Measurements from ENCODE around the gene AKR1C4. TPM values are rescaled to one million over a fixed set of nuclear protein-coding genes. Genes with fewer than 3 reads are reported as not detected.

AKR1C4 gene
- total and polyA plus RNA-seq, 5 donors from 2014 or later = not detected

DNA sequence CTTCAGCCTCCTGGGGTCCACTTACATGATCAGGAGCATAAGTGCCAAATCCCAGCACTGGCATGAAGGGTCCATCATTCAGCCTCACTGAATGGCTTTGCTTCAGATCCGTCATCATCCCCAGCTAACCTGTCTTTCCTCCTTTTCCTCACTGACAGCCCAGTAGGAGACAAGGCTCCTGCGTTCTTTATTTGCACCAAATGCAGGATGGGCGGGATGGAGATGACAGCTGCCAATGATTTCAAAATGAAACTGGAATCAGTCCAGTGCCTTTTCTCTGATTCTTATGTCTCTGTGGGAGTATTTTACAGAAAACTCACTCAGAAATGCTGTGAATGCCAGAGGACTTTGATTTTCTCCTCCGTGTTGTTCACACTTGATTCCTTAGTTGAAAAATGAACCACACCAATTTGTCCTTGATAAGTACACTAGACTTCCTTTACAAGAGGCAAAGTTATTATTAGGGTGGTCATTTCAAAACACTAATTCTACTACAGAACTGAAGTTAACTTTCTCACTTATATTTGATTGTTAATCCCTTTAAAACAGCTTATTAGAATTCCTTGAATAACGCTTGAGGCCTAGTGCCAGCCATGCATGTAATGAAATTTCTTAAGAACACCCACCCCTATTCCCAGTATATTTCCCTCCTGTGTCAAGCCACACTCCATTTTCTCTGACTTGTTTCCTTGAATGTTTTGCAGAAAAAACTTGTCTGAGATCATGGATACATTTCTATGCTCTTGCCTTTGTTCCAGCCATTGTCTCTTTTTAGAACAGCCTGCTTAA lies 11.5 kb upstream of the AKR1C4 start, which contains the start of gene AKR1C8:
AKR1C8 (minus strand) TSS at position 164 of the 789 bp plus-strand sequence; CDS start at position 118, 46 bp downstream.
- H3K27me3 Mint-ChIP-seq = peaks cover 4% of the 10 kb centered on the region
- no peaks in the 10 kb centered on the region for H3K36me3 ChIP-seq (ENCODE audit: control insufficient read depth, insufficient read depth, low read length)
- H3K27ac Mint-ChIP-seq = no peak within 1 kb of the TSS
- no peak within 1 kb of the TSS for H3K4me3 Mint-ChIP-seq
- no peaks in the 10 kb centered on the region for H3K36me3 Mint-ChIP-seq
- DNase-seq (no peak), ATAC-seq (ENCODE audit: low read depth in 2 of 2) (no peak)
- H3K9me3 Mint-ChIP-seq = peaks cover 0 to 5% (median 0%) of the 10 kb centered on the region in 7 donors
- no peak within 1 kb of the TSS for H3K27ac ChIP-seq (ENCODE audit: insufficient read depth, low read length, poor library complexity, severe bottlenecking)
- no peak within 1 kb of the TSS for H3K4me3 ChIP-seq (ENCODE audit: low read depth, low read length)
- no peaks in the 10 kb centered on the region for H3K4me1 ChIP-seq (ENCODE audit: control insufficient read depth, insufficient read depth, low read length, poor library complexity, severe bottlenecking)
- H3K4me1 Mint-ChIP-seq = no peaks in the 10 kb centered on the region
- no peaks in the 10 kb centered on the region for H3K27me3 ChIP-seq (ENCODE audit: control insufficient read depth, insufficient read depth, low read length)
- H3K9me3 ChIP-seq (ENCODE audit: control insufficient read depth in 2 of 2, low read length in 2 of 2) = no peaks in the 10 kb centered on the region

DNA sequence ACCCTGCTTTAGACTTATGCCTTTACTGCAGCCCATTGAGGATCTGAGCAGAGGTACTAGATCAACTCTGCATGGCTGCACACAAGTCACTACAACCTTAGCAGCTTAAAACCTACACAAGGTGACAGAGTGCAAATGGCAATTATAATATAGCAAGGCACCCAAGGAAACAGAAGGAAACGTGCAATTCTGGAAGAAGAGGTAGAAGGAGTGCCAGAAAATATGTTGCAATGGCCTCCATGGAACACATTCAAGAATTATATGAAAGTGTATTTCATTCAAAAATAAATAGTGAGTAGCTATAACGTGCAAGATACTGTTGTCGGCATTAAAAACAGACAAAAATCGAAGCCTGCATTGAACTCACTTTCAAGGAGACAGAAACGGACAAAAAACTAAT lies 8.8 kb upstream of the AKR1C4 start:
- no peak for ATAC-seq (ENCODE audit: low read depth in 2 of 2)
- Mint-ChIP-seq H3K4me1 (no peaks in the 10 kb centered on the region), H3K36me3 (no peaks in the 10 kb centered on the region), H3K27me3 (peaks cover 4% of the 10 kb centered on the region), H3K4me3 (no peak overlapping the region), H3K27ac (no peak overlapping the region), H3K9me3 (peaks cover 0 to 5% (median 0%) of the 10 kb centered on the region in 7 donors)
- H3K27me3 ChIP-seq (ENCODE audit: control insufficient read depth, insufficient read depth, low read length) = no peaks in the 10 kb centered on the region
- no peaks in the 10 kb centered on the region for H3K36me3 ChIP-seq (ENCODE audit: control insufficient read depth, insufficient read depth, low read length)
- DNase-seq = no peak
- no peak overlapping the region for H3K27ac ChIP-seq (ENCODE audit: insufficient read depth, low read length, poor library complexity, severe bottlenecking)
- no peak overlapping the region for H3K4me3 ChIP-seq (ENCODE audit: low read depth, low read length)
- H3K9me3 ChIP-seq (ENCODE audit: control insufficient read depth in 2 of 2, low read length in 2 of 2) = no peaks in the 10 kb centered on the region
- H3K4me1 ChIP-seq (ENCODE audit: control insufficient read depth, insufficient read depth, low read length, poor library complexity, severe bottlenecking) = no peaks in the 10 kb centered on the region

DNA sequence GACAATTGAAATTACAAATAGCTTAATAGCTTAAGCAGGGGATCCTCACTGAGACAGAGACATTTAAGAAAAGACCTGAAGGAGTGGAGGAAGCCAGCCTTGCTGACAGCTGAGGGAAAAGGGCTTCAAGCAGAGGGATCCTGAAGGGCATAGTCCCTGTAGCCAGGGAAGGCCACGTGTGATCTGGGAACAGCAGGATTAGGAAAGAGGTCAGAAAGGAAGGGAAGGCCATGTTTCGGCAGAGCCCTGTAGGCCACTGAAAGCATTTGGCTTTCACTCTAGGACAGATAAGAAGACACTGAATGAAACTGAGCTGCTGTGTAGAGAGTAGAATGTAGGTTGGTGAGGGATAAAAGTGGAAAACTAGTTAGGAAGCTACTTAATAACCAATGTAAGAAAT lies 8.3 kb upstream of the AKR1C4 start:
- no peak overlapping the region for H3K27ac Mint-ChIP-seq
- no peaks in the 10 kb centered on the region for H3K36me3 ChIP-seq (ENCODE audit: control insufficient read depth, insufficient read depth, low read length)
- peaks cover 0 to 2% (median 0%) of the 10 kb centered on the region in 7 donors for H3K9me3 Mint-ChIP-seq
- no peaks in the 10 kb centered on the region for H3K27me3 ChIP-seq (ENCODE audit: control insufficient read depth, insufficient read depth, low read length)
- no peaks in the 10 kb centered on the region for H3K36me3 Mint-ChIP-seq
- H3K4me1 Mint-ChIP-seq = no peaks in the 10 kb centered on the region
- no peak overlapping the region for H3K4me3 ChIP-seq (ENCODE audit: low read depth, low read length)
- peaks cover 4% of the 10 kb centered on the region for H3K27me3 Mint-ChIP-seq
- no peak for DNase-seq
- no peaks in the 10 kb centered on the region for H3K9me3 ChIP-seq (ENCODE audit: control insufficient read depth in 2 of 2, low read length in 2 of 2)
- H3K27ac ChIP-seq (ENCODE audit: insufficient read depth, low read length, poor library complexity, severe bottlenecking) = no peak overlapping the region
- no peak overlapping the region for H3K4me3 Mint-ChIP-seq
- no peaks in the 10 kb centered on the region for H3K4me1 ChIP-seq (ENCODE audit: control insufficient read depth, insufficient read depth, low read length, poor library complexity, severe bottlenecking)
- no peak for ATAC-seq (ENCODE audit: low read depth in 2 of 2)

DNA sequence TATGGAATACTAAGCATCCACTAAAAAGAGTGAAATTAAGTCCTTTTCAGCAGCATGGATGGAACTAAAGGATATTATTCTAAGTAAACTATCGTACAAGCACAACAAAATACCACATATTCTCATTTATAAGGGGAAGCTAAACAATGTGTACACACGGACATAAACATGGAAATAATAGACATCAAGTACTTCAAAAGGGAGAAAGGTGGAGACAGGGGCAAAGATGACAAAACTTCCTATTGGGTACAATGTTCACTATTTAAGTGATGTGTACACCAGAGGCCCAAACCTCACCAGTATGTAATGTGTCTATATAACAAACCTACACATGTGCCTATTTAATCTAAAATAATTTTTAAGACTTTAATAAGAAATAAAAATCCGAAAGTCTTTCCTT lies 2.2 kb upstream of the AKR1C4 start:
- H3K36me3 ChIP-seq (ENCODE audit: control insufficient read depth, insufficient read depth, low read length) = no peaks in the 10 kb centered on the region
- H3K27me3 ChIP-seq (ENCODE audit: control insufficient read depth, insufficient read depth, low read length) = no peaks in the 10 kb centered on the region
- no peaks in the 10 kb centered on the region for H3K4me1 ChIP-seq (ENCODE audit: control insufficient read depth, insufficient read depth, low read length, poor library complexity, severe bottlenecking)
- no peak for ATAC-seq (ENCODE audit: low read depth in 2 of 2)
- H3K36me3 Mint-ChIP-seq = no peaks in the 10 kb centered on the region
- H3K9me3 ChIP-seq (ENCODE audit: control insufficient read depth in 2 of 2, low read length in 2 of 2) = no peaks in the 10 kb centered on the region
- H3K9me3 Mint-ChIP-seq = peaks cover 0 to 4% (median 0%) of the 10 kb centered on the region in 7 donors
- DNase-seq = no peak
- H3K4me1 Mint-ChIP-seq = peaks cover 0 to 5% (median 0%) of the 10 kb centered on the region in 4 donors
- H3K4me3 Mint-ChIP-seq = no peak overlapping the region
- no peak overlapping the region for H3K27ac Mint-ChIP-seq
- H3K27me3 Mint-ChIP-seq = peaks cover 4% of the 10 kb centered on the region
- H3K27ac ChIP-seq (ENCODE audit: insufficient read depth, low read length, poor library complexity, severe bottlenecking) = no peak overlapping the region
- H3K4me3 ChIP-seq (ENCODE audit: low read depth, low read length) = no peak overlapping the region

DNA sequence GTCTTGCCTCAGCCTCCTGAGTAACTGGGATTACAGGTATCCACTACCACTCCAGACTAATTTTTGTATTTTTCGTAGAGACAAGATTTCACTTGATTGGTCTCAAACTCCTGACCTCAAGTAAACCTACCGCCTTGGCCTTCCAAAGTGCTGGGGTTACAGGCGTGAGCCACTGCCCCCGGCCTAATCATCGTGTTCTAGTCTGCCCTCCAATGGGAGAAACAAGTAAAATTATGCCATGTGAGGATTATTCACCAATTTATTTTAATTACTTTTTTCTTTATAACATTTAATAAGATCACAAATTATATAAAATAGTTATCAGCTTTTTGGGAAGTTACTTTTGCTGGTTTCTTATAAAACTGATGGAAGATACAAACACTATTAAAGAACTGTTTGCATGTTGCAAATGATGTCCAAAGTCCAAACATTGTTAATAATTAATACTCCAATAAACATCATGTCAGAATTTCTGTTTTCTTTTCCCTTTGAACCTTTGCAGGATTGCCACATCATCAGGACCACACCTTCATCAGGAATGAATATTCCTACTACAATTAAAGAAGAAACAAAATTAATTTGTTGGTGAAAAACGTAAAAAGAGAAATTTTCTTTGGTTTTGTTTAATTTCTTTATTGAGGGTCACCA lies 786 bp upstream of the AKR1C4 start:
- ATAC-seq (ENCODE audit: low read depth in 2 of 2) (no peak), DNase-seq (no peak)
- H3K27ac ChIP-seq (ENCODE audit: insufficient read depth, low read length, poor library complexity, severe bottlenecking) = no peak overlapping the region
- H3K36me3 ChIP-seq (ENCODE audit: control insufficient read depth, insufficient read depth, low read length) = no peaks in the 10 kb centered on the region
- Mint-ChIP-seq H3K27me3 (no peaks in the 10 kb centered on the region), H3K4me3 (no peak overlapping the region), H3K36me3 (no peaks in the 10 kb centered on the region), H3K9me3 (peaks cover 0 to 5% (median 0%) of the 10 kb centered on the region in 7 donors), H3K4me1 (peaks cover 0 to 5% (median 0%) of the 10 kb centered on the region in 4 donors), H3K27ac (no peak overlapping the region)
- H3K4me3 ChIP-seq (ENCODE audit: low read depth, low read length) = no peak overlapping the region
- no peaks in the 10 kb centered on the region for H3K9me3 ChIP-seq (ENCODE audit: control insufficient read depth in 2 of 2, low read length in 2 of 2)
- no peaks in the 10 kb centered on the region for H3K27me3 ChIP-seq (ENCODE audit: control insufficient read depth, insufficient read depth, low read length)
- H3K4me1 ChIP-seq (ENCODE audit: control insufficient read depth, insufficient read depth, low read length, poor library complexity, severe bottlenecking) = no peaks in the 10 kb centered on the region

DNA sequence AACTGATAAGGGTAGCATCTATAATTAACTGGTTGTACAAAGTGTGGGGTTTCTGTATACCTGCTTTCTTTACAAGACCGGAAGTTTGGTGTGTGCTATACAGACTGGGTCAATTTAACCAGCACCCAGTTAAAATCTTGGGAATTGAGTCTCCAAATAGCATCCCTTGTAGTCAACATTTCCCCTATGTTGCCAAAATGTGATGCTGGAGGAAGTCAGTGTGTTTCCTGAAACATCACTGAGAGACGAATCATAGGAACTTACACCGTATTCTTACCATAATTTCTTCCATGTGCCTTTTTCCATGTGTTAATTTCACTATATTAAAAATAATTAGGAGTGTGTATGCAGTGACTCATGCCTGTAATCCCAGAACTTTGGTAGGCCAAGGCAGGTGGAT lies 1.7 kb downstream of the AKR1C4 start:
- Mint-ChIP-seq H3K27ac (no peak overlapping the region), H3K9me3 (peaks cover 0 to 20% (median 5%) of the 10 kb centered on the region in 7 donors), H3K4me1 (peaks cover 0 to 5% (median 0%) of the 10 kb centered on the region in 4 donors), H3K27me3 (no peaks in the 10 kb centered on the region), H3K36me3 (no peaks in the 10 kb centered on the region), H3K4me3 (no peak overlapping the region)
- Histone ChIP-seq H3K9me3 (ENCODE audit: control insufficient read depth in 2 of 2, low read length in 2 of 2) (peaks cover 6% of the 10 kb centered on the region in 2 experiments), H3K27me3 (ENCODE audit: control insufficient read depth, insufficient read depth, low read length) (no peaks in the 10 kb centered on the region), H3K27ac (ENCODE audit: insufficient read depth, low read length, poor library complexity, severe bottlenecking) (no peak overlapping the region), H3K4me3 (ENCODE audit: low read depth, low read length) (no peak overlapping the region), H3K4me1 (ENCODE audit: control insufficient read depth, insufficient read depth, low read length, poor library complexity, severe bottlenecking) (no peaks in the 10 kb centered on the region), H3K36me3 (ENCODE audit: control insufficient read depth, insufficient read depth, low read length) (no peaks in the 10 kb centered on the region)
- DNase-seq = no peak
- ATAC-seq (ENCODE audit: low read depth in 2 of 2) = no peak

DNA sequence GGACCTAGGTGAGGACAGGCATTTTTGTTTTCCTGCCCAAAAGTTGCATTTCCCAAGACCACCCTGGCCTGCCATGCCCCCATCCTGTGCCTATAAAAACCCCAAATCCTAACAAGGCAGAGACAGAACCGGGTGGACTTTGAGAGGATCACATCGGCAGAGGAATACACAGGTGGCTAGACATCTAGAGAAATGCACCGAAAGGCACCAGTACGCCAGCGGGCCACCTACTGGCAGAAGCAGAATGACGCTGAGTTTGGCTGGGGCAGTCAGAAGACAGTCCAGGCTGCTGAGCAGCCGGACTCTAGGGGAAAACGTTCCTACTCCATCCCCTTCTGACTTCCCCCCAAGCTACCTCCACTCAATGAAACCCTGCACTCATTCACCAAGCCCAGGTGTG lies 2.8 kb downstream of the AKR1C4 start:
- H3K4me1 ChIP-seq (ENCODE audit: control insufficient read depth, insufficient read depth, low read length, poor library complexity, severe bottlenecking) = no peaks in the 10 kb centered on the region
- no peak overlapping the region for H3K27ac ChIP-seq (ENCODE audit: insufficient read depth, low read length, poor library complexity, severe bottlenecking)
- Mint-ChIP-seq H3K9me3 (peaks cover 0 to 20% (median 8%) of the 10 kb centered on the region in 7 donors), H3K4me1 (peaks cover 0 to 5% (median 0%) of the 10 kb centered on the region in 4 donors), H3K27ac (no peak overlapping the region), H3K4me3 (no peak overlapping the region), H3K27me3 (peaks cover 5% of the 10 kb centered on the region), H3K36me3 (no peaks in the 10 kb centered on the region)
- DNase-seq (no peak), ATAC-seq (ENCODE audit: low read depth in 2 of 2) (no peak)
- H3K27me3 ChIP-seq (ENCODE audit: control insufficient read depth, insufficient read depth, low read length) = no peaks in the 10 kb centered on the region
- no peaks in the 10 kb centered on the region for H3K36me3 ChIP-seq (ENCODE audit: control insufficient read depth, insufficient read depth, low read length)
- H3K9me3 ChIP-seq (ENCODE audit: control insufficient read depth in 2 of 2, low read length in 2 of 2) = peaks cover 6 to 7% of the 10 kb centered on the region in 2 experiments
- no peak overlapping the region for H3K4me3 ChIP-seq (ENCODE audit: low read depth, low read length)

Data from CD4-positive, CD25-positive, alpha-beta regulatory T cell (primary cell).